ENCODE results near the gene ZSCAN16. TPM values are rescaled to one million over a fixed set of nuclear protein-coding genes. Genes with fewer than 3 reads are reported as not detected.
A peak's percentile ranks its signal among the peaks of the same experiment; 100 is the strongest.

The ZSCAN16 gene
- total and polyA plus RNA-seq, 2 of the 13 experiments (the other 11 are each of a cell fraction or from before 2014, with no cell fraction given), result 5.7 to 12.7 TPM

DNA sequence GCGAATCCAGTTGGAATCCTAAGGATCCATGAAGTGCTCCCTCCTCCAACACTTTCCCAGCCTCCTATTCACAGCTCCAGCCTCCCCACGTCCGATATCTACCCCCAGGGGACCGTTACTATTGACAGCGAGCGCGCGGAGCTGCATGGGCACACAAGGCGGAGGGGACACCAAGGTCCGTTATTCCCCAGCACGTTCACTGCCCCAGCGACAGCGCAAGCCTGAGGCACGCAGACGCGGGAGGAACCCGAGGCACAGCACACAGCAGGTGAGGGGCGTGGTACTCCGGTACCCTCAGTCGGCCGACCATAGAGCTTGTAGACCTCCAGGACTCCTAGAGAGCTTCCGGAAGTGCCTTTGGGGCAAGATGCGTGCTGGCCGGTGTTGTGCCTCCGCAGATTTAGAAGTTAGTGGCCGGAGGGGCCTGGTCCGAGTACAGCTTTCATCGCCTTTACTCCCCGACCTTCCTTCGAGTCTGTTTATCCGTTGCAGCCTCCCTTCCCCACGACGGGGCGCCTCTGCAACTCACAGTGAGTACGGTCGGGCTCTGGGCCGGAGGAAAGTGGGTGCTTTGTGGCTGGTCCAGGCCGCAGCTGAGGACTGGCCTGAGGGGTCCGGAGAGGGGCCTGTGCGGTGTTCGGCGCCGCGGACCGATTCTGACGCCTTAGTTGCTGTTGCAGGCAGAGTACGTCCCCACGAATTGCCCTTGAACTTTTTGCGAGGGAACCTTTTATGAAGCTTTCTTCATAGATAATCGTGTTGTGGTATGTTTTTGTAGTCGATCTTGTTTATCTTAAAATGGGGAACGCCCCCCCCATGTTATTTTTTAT lies 17.3 kb downstream of the ZSCAN16 start, which contains the start of gene ZKSCAN8 (continued):
- TF ChIP-seq, protein P1, sequence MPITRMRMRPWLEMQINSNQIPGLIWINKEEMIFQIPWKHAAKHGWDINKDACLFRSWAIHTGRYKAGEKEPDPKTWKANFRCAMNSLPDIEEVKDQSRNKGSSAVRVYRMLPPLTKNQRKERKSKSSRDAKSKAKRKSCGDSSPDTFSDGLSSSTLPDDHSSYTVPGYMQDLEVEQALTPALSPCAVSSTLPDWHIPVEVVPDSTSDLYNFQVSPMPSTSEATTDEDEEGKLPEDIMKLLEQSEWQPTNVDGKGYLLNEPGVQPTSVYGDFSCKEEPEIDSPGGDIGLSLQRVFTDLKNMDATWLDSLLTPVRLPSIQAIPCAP (CRISPR knock-in tag; IDR thresholded peaks at IDR 0.05; ENCODE audit: low read depth), result peak; percentile 65; the same call in 1 of the 2 replicates
- TF ChIP-seq SMAD9 (CRISPR knock-in tag; IDR thresholded peaks at IDR 0.05) (no peak; the same call in none of the 2 replicates), RFX5 (IDR thresholded peaks at IDR 0.05; ENCODE audit: low read depth, low read length) (peak; percentile 42), MXI1 (IDR thresholded peaks at IDR 0.05; ENCODE audit: borderline replicate concordance, low read depth, low read length) (peak; percentile 88; the same call in 2 of the 3 replicates), ZNF703 (CRISPR knock-in tag; IDR thresholded peaks at IDR 0.05; ENCODE audit: borderline replicate concordance) (peak; percentile 85; the same call in 1 of the 2 replicates), PAX8 (CRISPR knock-in tag; IDR thresholded peaks at IDR 0.05; ENCODE audit: borderline replicate concordance) (peak; percentile 92), RFXANK (CRISPR knock-in tag; IDR thresholded peaks at IDR 0.05) (0 out of 2 replicates have a peak, but pooled peaks have one; percentile 69), RORA (CRISPR knock-in tag; IDR thresholded peaks at IDR 0.05) (no peak), ZNF878 (CRISPR knock-in tag; IDR thresholded peaks at IDR 0.05) (peak; percentile 88; the same call in 1 of the 2 replicates), ZNF83 (CRISPR knock-in tag; IDR thresholded peaks at IDR 0.05; ENCODE audit: borderline replicate concordance) (no peak; the same call in 1 of the 2 replicates), ZNF891 (CRISPR knock-in tag; IDR thresholded peaks at IDR 0.05) (peak; percentile 98), TMF1 (CRISPR knock-in tag; IDR thresholded peaks at IDR 0.05; ENCODE audit: low read depth) (no peak)
- TF ChIP-seq, protein P2, sequence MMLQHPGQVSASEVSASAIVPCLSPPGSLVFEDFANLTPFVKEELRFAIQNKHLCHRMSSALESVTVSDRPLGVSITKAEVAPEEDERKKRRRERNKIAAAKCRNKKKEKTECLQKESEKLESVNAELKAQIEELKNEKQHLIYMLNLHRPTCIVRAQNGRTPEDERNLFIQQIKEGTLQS (CRISPR knock-in tag; IDR thresholded peaks at IDR 0.05), result peak; percentile 29; the same call in 1 of the 2 replicates
- TF ChIP-seq, protein P3, sequence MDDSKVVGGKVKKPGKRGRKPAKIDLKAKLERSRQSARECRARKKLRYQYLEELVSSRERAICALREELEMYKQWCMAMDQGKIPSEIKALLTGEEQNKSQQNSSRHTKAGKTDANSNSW (CRISPR knock-in tag; IDR thresholded peaks at IDR 0.05; ENCODE audit: borderline replicate concordance), result peak; percentile 95; the same call in 1 of the 2 replicates
- TF ChIP-seq, protein P4, sequence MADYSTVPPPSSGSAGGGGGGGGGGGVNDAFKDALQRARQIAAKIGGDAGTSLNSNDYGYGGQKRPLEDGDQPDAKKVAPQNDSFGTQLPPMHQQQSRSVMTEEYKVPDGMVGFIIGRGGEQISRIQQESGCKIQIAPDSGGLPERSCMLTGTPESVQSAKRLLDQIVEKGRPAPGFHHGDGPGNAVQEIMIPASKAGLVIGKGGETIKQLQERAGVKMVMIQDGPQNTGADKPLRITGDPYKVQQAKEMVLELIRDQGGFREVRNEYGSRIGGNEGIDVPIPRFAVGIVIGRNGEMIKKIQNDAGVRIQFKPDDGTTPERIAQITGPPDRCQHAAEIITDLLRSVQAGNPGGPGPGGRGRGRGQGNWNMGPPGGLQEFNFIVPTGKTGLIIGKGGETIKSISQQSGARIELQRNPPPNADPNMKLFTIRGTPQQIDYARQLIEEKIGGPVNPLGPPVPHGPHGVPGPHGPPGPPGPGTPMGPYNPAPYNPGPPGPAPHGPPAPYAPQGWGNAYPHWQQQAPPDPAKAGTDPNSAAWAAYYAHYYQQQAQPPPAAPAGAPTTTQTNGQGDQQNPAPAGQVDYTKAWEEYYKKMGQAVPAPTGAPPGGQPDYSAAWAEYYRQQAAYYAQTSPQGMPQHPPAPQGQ (CRISPR knock-in tag; IDR thresholded peaks at IDR 0.05; ENCODE audit: borderline replicate concordance), result peak; percentile 40; the same call in 1 of the 2 replicates
- TF ChIP-seq, protein P5, sequence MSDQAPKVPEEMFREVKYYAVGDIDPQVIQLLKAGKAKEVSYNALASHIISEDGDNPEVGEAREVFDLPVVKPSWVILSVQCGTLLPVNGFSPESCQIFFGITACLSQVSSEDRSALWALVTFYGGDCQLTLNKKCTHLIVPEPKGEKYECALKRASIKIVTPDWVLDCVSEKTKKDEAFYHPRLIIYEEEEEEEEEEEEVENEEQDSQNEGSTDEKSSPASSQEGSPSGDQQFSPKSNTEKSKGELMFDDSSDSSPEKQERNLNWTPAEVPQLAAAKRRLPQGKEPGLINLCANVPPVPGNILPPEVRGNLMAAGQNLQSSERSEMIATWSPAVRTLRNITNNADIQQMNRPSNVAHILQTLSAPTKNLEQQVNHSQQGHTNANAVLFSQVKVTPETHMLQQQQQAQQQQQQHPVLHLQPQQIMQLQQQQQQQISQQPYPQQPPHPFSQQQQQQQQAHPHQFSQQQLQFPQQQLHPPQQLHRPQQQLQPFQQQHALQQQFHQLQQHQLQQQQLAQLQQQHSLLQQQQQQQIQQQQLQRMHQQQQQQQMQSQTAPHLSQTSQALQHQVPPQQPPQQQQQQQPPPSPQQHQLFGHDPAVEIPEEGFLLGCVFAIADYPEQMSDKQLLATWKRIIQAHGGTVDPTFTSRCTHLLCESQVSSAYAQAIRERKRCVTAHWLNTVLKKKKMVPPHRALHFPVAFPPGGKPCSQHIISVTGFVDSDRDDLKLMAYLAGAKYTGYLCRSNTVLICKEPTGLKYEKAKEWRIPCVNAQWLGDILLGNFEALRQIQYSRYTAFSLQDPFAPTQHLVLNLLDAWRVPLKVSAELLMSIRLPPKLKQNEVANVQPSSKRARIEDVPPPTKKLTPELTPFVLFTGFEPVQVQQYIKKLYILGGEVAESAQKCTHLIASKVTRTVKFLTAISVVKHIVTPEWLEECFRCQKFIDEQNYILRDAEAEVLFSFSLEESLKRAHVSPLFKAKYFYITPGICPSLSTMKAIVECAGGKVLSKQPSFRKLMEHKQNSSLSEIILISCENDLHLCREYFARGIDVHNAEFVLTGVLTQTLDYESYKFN (CRISPR knock-in tag; conservative IDR thresholded peaks at IDR 0.05), result peak; percentile 73
- TF ChIP-seq, protein P6, sequence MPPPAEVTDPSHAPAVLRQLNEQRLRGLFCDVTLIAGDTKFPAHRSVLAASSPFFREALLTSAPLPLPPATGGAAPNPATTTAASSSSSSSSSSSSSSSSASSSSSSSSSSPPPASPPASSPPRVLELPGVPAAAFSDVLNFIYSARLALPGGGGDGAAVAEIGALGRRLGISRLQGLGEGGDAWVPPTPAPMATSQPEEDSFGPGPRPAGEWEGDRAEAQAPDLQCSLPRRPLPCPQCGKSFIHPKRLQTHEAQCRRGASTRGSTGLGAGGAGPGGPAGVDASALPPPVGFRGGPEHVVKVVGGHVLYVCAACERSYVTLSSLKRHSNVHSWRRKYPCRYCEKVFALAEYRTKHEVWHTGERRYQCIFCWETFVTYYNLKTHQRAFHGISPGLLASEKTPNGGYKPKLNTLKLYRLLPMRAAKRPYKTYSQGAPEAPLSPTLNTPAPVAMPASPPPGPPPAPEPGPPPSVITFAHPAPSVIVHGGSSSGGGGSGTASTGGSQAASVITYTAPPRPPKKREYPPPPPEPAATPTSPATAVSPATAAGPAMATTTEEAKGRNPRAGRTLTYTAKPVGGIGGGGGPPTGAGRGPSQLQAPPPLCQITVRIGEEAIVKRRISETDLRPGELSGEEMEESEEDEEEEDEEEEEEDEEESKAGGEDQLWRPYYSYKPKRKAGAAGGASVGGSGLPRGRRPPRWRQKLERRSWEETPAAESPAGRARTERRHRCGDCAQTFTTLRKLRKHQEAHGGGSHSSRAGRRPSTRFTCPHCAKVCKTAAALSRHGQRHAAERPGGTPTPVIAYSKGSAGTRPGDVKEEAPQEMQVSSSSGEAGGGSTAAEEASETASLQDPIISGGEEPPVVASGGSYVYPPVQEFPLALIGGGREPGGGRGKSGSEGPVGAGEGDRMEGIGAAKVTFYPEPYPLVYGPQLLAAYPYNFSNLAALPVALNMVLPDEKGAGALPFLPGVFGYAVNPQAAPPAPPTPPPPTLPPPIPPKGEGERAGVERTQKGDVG (CRISPR knock-in tag; IDR thresholded peaks at IDR 0.05; ENCODE audit: borderline replicate concordance), result peak; percentile 97; the same call in 1 of the 2 replicates
